ENCODE data around the gene IQSEC1.

The IQSEC1 gene

GRCh38 chr3:13066834-13067233 lies 6.4 kb downstream of the IQSEC1 start:
- Histone ChIP-seq H3K4me1 (ENCODE audit: control insufficient read depth, insufficient read depth, low read length, poor library complexity, severe bottlenecking) (no peaks in the 10 kb centered on the region), H3K27ac (ENCODE audit: low read depth, low read length, severe bottlenecking) (no peak overlapping the region), H3K36me3 (ENCODE audit: control insufficient read depth, insufficient read depth, low read length) (no peaks in the 10 kb centered on the region), H3K4me3 (ENCODE audit: extremely low read depth, insufficient read depth, low read length, poor library complexity, severe bottlenecking) (no peak overlapping the region), H3K9me3 (ENCODE audit: control insufficient read depth, low read length) (no peaks in the 10 kb centered on the region)
- 100% methylated on average over 1 of the region's 4 CpGs; no CpG with 5 or more reads in 1 of the 2 experiments for WGBS, 2 experiments (ENCODE audit: insufficient coverage in 2 of 2)

GRCh38 chr3:13066236-13066635 lies 7.0 kb downstream of the IQSEC1 start:
- no peak overlapping the region for H3K27ac ChIP-seq (ENCODE audit: low read depth, low read length, severe bottlenecking)
- H3K4me3 ChIP-seq (ENCODE audit: extremely low read depth, insufficient read depth, low read length, poor library complexity, severe bottlenecking): no peak overlapping the region
- no peaks in the 10 kb centered on the region for H3K4me1 ChIP-seq (ENCODE audit: control insufficient read depth, insufficient read depth, low read length, poor library complexity, severe bottlenecking)
- 97 to 100% methylated on average over 9 to 11 of the region's 11 CpGs for WGBS, 2 experiments (ENCODE audit: insufficient coverage in 2 of 2)
- H3K9me3 ChIP-seq (ENCODE audit: control insufficient read depth, low read length): no peaks in the 10 kb centered on the region
- H3K36me3 ChIP-seq (ENCODE audit: control insufficient read depth, insufficient read depth, low read length): no peaks in the 10 kb centered on the region

GRCh38 chr3:13065727-13066126 lies 7.5 kb downstream of the IQSEC1 start:
- peaks cover under 1% of the 10 kb centered on the region for H3K4me1 ChIP-seq (ENCODE audit: control insufficient read depth, insufficient read depth, low read length, poor library complexity, severe bottlenecking)
- no peak overlapping the region for H3K27ac ChIP-seq (ENCODE audit: low read depth, low read length, severe bottlenecking)
- H3K36me3 ChIP-seq (ENCODE audit: control insufficient read depth, insufficient read depth, low read length): no peaks in the 10 kb centered on the region
- H3K9me3 ChIP-seq (ENCODE audit: control insufficient read depth, low read length): no peaks in the 10 kb centered on the region
- WGBS, 2 experiments (ENCODE audit: insufficient coverage in 2 of 2): 65 to 69% methylated on average over 4 of the region's 4 CpGs
- no peak overlapping the region for H3K4me3 ChIP-seq (ENCODE audit: extremely low read depth, insufficient read depth, low read length, poor library complexity, severe bottlenecking)

GRCh38 chr3:13064964-13065363 lies 8.3 kb downstream of the IQSEC1 start:
- whole genome bisulfite sequencing, 2 experiments (ENCODE audit: insufficient coverage in 2 of 2): 89 to 94% methylated on average over 2 to 3 of the region's 4 CpGs
- no peak overlapping the region for H3K27ac ChIP-seq (ENCODE audit: low read depth, low read length, severe bottlenecking)
- H3K36me3 ChIP-seq (ENCODE audit: control insufficient read depth, insufficient read depth, low read length): no peaks in the 10 kb centered on the region

GRCh38 chr3:13064159-13064868 lies 8.9 kb downstream of the IQSEC1 start:
- Histone ChIP-seq H3K36me3 (ENCODE audit: control insufficient read depth, insufficient read depth, low read length) (no peaks in the 10 kb centered on the region), H3K4me3 (ENCODE audit: extremely low read depth, insufficient read depth, low read length, poor library complexity, severe bottlenecking) (no peak overlapping the region), H3K27ac (ENCODE audit: low read depth, low read length, severe bottlenecking) (no peak overlapping the region), H3K4me1 (ENCODE audit: control insufficient read depth, insufficient read depth, low read length, poor library complexity, severe bottlenecking) (peaks cover 7% of the 10 kb centered on the region), H3K9me3 (ENCODE audit: control insufficient read depth, low read length) (no peaks in the 10 kb centered on the region)
- WGBS, 2 experiments (ENCODE audit: insufficient coverage in 2 of 2): 91 to 95% methylated on average over 8 to 9 of the region's 12 CpGs

More at GRCh38 chr3:13064964-13065363, 8.3 kb downstream of the IQSEC1 start:
- Histone ChIP-seq H3K4me1 (ENCODE audit: control insufficient read depth, insufficient read depth, low read length, poor library complexity, severe bottlenecking) (peaks cover 7% of the 10 kb centered on the region), H3K9me3 (ENCODE audit: control insufficient read depth, low read length) (no peaks in the 10 kb centered on the region), H3K4me3 (ENCODE audit: extremely low read depth, insufficient read depth, low read length, poor library complexity, severe bottlenecking) (no peak overlapping the region)

- H3K27ac ChIP-seq (ENCODE audit: low read depth, low read length, severe bottlenecking): no peak overlapping the region
- no peaks in the 10 kb centered on the region for H3K36me3 ChIP-seq (ENCODE audit: control insufficient read depth, insufficient read depth, low read length)
- H3K4me3 ChIP-seq (ENCODE audit: extremely low read depth, insufficient read depth, low read length, poor library complexity, severe bottlenecking): no peak overlapping the region
- H3K4me1 ChIP-seq (ENCODE audit: control insufficient read depth, insufficient read depth, low read length, poor library complexity, severe bottlenecking): peaks cover 7% of the 10 kb centered on the region
- no peaks in the 10 kb centered on the region for H3K9me3 ChIP-seq (ENCODE audit: control insufficient read depth, low read length)
- WGBS, 2 experiments (ENCODE audit: insufficient coverage in 2 of 2): 85 to 93% methylated on average over 3 of the region's 3 CpGs
These were observed 10.0 kb downstream of the IQSEC1 start for GRCh38 chr3:13063225-13063624.

- Histone ChIP-seq H3K36me3 (ENCODE audit: control insufficient read depth, insufficient read depth, low read length) (no peaks in the 10 kb centered on the region), H3K4me1 (ENCODE audit: control insufficient read depth, insufficient read depth, low read length, poor library complexity, severe bottlenecking) (peaks cover 7% of the 10 kb centered on the region), H3K9me3 (ENCODE audit: control insufficient read depth, low read length) (no peaks in the 10 kb centered on the region), H3K4me3 (ENCODE audit: extremely low read depth, insufficient read depth, low read length, poor library complexity, severe bottlenecking) (no peak overlapping the region), H3K27ac (ENCODE audit: low read depth, low read length, severe bottlenecking) (no peak overlapping the region)
- 86 to 91% methylated on average over 11 to 12 of the region's 12 CpGs for WGBS, 2 experiments (ENCODE audit: insufficient coverage in 2 of 2)
These were observed 10.6 kb downstream of the IQSEC1 start for GRCh38 chr3:13062647-13063046.

GRCh38 chr3:13060341-13060910 lies 12.8 kb downstream of the IQSEC1 start:
- Histone ChIP-seq H3K4me1 (ENCODE audit: control insufficient read depth, insufficient read depth, low read length, poor library complexity, severe bottlenecking) (peaks cover 7% of the 10 kb centered on the region), H3K4me3 (ENCODE audit: extremely low read depth, insufficient read depth, low read length, poor library complexity, severe bottlenecking) (no peak overlapping the region), H3K27ac (ENCODE audit: low read depth, low read length, severe bottlenecking) (no peak overlapping the region), H3K9me3 (ENCODE audit: control insufficient read depth, low read length) (no peaks in the 10 kb centered on the region), H3K36me3 (ENCODE audit: control insufficient read depth, insufficient read depth, low read length) (no peaks in the 10 kb centered on the region)
- WGBS, 2 experiments (ENCODE audit: insufficient coverage in 2 of 2): 84 to 92% methylated on average over 15 to 16 of the region's 16 CpGs

- Histone ChIP-seq H3K9me3 (ENCODE audit: control insufficient read depth, low read length) (no peaks in the 10 kb centered on the region), H3K36me3 (ENCODE audit: control insufficient read depth, insufficient read depth, low read length) (no peaks in the 10 kb centered on the region), H3K27ac (ENCODE audit: low read depth, low read length, severe bottlenecking) (no peak overlapping the region), H3K4me1 (ENCODE audit: control insufficient read depth, insufficient read depth, low read length, poor library complexity, severe bottlenecking) (peaks cover 7% of the 10 kb centered on the region), H3K4me3 (ENCODE audit: extremely low read depth, insufficient read depth, low read length, poor library complexity, severe bottlenecking) (no peak overlapping the region)
- WGBS, 2 experiments (ENCODE audit: insufficient coverage in 2 of 2): 95 to 97% methylated on average over 10 of the region's 11 CpGs
These were observed 14.7 kb downstream of the IQSEC1 start for GRCh38 chr3:13058346-13059120.

GRCh38 chr3:13057282-13058040 lies 15.8 kb downstream of the IQSEC1 start:
- no peaks in the 10 kb centered on the region for H3K9me3 ChIP-seq (ENCODE audit: control insufficient read depth, low read length)
- H3K36me3 ChIP-seq (ENCODE audit: control insufficient read depth, insufficient read depth, low read length): no peaks in the 10 kb centered on the region
- no peak overlapping the region for H3K27ac ChIP-seq (ENCODE audit: low read depth, low read length, severe bottlenecking)
- no peak overlapping the region for H3K4me3 ChIP-seq (ENCODE audit: extremely low read depth, insufficient read depth, low read length, poor library complexity, severe bottlenecking)
- WGBS, 2 experiments (ENCODE audit: insufficient coverage in 2 of 2): 84 to 86% methylated on average over 5 of the region's 6 CpGs
- H3K4me1 ChIP-seq (ENCODE audit: control insufficient read depth, insufficient read depth, low read length, poor library complexity, severe bottlenecking): peaks cover 7% of the 10 kb centered on the region
